Measurements from ENCODE around the gene F3. TPM values are rescaled to one million over a fixed set of nuclear protein-coding genes. Genes with fewer than 3 reads are reported as not detected.

The F3 gene
- total RNA-seq, 6 experiments from 2014 or later: 0.79 to 6.8 (median 2.6) TPM

DNA sequence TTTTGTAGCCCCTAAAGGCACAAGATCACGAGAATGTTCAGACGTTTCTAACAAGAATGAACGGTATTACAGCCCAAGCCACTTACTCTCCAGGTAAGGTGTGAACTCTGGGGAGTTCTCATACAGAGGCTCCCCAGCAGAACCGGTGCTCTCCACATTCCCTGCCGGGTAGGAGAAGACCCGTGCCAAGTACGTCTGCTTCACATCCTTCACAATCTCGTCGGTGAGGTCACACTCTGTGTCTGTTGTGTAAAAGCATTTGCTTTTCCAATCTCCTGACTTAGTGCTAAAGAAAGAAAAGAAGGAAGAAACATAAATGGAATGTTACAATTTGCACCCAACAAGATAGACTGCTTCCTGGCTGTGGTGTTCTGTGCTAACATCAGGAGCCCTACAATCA lies 5.7 kb downstream of the F3 start:
- 92% methylated on average over 7 of the region's 9 CpGs for WGBS (ENCODE audit: insufficient coverage, low coverage, low lambda C conversion rate, missing lambda C conversion rate)
- no peak overlapping the region for H3K27ac ChIP-seq
- no peaks in the 10 kb centered on the region for H3K9me3 ChIP-seq
- ATAC-seq: no peak
- TF ChIP-seq, protein P1, sequence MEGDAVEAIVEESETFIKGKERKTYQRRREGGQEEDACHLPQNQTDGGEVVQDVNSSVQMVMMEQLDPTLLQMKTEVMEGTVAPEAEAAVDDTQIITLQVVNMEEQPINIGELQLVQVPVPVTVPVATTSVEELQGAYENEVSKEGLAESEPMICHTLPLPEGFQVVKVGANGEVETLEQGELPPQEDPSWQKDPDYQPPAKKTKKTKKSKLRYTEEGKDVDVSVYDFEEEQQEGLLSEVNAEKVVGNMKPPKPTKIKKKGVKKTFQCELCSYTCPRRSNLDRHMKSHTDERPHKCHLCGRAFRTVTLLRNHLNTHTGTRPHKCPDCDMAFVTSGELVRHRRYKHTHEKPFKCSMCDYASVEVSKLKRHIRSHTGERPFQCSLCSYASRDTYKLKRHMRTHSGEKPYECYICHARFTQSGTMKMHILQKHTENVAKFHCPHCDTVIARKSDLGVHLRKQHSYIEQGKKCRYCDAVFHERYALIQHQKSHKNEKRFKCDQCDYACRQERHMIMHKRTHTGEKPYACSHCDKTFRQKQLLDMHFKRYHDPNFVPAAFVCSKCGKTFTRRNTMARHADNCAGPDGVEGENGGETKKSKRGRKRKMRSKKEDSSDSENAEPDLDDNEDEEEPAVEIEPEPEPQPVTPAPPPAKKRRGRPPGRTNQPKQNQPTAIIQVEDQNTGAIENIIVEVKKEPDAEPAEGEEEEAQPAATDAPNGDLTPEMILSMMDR (IDR thresholded peaks at IDR 0.05): no peak
- TF ChIP-seq POLR2A (IDR thresholded peaks at IDR 0.05): no peak
- no peaks in the 10 kb centered on the region for H3K27me3 ChIP-seq
- H3K4me1 ChIP-seq: no peaks in the 10 kb centered on the region
- intact Hi-C loops (cut with DNase I): no loop called here
- H3K36me3 ChIP-seq: no peaks in the 10 kb centered on the region
- no peak for DNase-seq
- no peak overlapping the region for H3K4me3 ChIP-seq

DNA sequence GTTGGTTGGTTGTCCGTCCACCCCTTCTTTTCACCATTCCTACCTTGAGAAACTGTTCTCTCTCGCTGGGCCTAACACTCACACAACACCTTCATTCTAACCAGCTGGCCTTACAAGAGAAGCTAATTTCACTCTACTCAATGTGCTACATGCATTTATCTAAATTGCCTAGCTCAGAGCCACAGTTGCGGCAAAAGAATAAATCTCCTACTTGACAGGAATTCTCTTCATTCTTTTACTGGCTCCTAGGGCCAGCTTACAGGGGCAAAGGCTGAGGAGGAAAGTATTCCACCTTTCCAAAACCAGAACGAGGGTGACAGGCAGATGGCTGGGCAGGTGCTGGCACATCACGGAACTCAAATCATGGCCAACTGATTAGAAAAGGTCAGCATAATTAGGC lies 6.5 kb downstream of the F3 start:
- WGBS (ENCODE audit: insufficient coverage, low coverage, low lambda C conversion rate, missing lambda C conversion rate): 92% methylated on average over 5 of the region's 5 CpGs
- no peak for DNase-seq
- H3K27ac ChIP-seq: no peak overlapping the region
- no peak for ATAC-seq
- H3K9me3 ChIP-seq: no peaks in the 10 kb centered on the region
- H3K4me3 ChIP-seq: no peak overlapping the region
- intact Hi-C loops (cut with DNase I): no loop called here
- no peaks in the 10 kb centered on the region for H3K36me3 ChIP-seq
- H3K4me1 ChIP-seq: no peaks in the 10 kb centered on the region
- TF ChIP-seq, protein P1 (IDR thresholded peaks at IDR 0.05): no peak
- no peak for TF ChIP-seq POLR2A (IDR thresholded peaks at IDR 0.05)
- no peaks in the 10 kb centered on the region for H3K27me3 ChIP-seq

DNA sequence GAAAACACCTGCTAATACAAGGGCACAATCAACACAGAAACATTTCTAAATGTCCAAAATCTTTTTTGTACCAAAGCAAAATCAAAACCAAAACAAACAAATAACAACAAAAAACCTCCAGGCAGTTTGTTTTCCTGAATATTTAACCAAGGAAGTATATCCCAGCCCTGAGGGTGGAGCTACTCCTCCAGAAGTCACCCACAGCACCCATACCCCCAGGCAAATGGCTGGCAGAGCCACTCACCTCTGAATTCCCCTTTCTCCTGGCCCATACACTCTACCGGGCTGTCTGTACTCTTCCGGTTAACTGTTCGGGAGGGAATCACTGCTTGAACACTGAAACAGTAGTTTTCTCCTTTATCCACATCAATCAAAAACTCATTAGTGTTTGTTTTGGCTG lies 9.5 kb downstream of the F3 start:
- Histone ChIP-seq H3K27ac (no peak overlapping the region), H3K27me3 (no peaks in the 10 kb centered on the region), H3K4me1 (no peaks in the 10 kb centered on the region), H3K9me3 (no peaks in the 10 kb centered on the region), H3K4me3 (no peak overlapping the region), H3K36me3 (no peaks in the 10 kb centered on the region)
- WGBS (ENCODE audit: insufficient coverage, low coverage, low lambda C conversion rate, missing lambda C conversion rate): 78% methylated on average over 3 of the region's 3 CpGs
- intact Hi-C loops (cut with DNase I): no loop called here
- DNase-seq (no peak), ATAC-seq (peak; percentile 36 to 50 (median 42))
- TF ChIP-seq, protein P1 (IDR thresholded peaks at IDR 0.05): no peak
- TF ChIP-seq POLR2A (IDR thresholded peaks at IDR 0.05): no peak

DNA sequence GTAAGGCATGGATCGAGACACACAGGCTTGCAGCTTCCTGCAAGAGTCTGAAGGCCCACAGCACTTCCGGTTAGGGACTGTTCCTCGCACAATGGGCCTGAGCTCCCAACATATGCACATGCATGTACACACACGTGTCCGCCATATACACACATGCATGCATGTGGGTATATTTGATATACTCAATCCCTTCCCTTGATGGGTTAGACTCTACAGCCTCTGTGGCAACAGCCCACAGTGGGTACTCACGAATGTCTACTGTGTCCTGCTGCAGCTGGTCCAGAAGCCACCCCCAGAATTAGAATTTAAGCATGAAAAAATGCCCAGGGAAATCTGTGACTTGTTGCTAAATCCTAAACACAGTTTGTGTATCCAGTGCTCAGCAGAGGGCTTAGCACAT lies 9.9 kb downstream of the F3 start:
- H3K27ac ChIP-seq: no peak overlapping the region
- ATAC-seq: no peak
- no peaks in the 10 kb centered on the region for H3K36me3 ChIP-seq
- no peak overlapping the region for H3K4me3 ChIP-seq
- 73% methylated on average over 3 of the region's 6 CpGs for WGBS (ENCODE audit: insufficient coverage, low coverage, low lambda C conversion rate, missing lambda C conversion rate)
- H3K27me3 ChIP-seq: no peaks in the 10 kb centered on the region
- intact Hi-C loops (cut with DNase I): no loop called here
- DNase-seq: no peak
- TF ChIP-seq POLR2A (IDR thresholded peaks at IDR 0.05): no peak
- TF ChIP-seq, protein P1 (IDR thresholded peaks at IDR 0.05): no peak
- no peaks in the 10 kb centered on the region for H3K9me3 ChIP-seq
- H3K4me1 ChIP-seq: no peaks in the 10 kb centered on the region

DNA sequence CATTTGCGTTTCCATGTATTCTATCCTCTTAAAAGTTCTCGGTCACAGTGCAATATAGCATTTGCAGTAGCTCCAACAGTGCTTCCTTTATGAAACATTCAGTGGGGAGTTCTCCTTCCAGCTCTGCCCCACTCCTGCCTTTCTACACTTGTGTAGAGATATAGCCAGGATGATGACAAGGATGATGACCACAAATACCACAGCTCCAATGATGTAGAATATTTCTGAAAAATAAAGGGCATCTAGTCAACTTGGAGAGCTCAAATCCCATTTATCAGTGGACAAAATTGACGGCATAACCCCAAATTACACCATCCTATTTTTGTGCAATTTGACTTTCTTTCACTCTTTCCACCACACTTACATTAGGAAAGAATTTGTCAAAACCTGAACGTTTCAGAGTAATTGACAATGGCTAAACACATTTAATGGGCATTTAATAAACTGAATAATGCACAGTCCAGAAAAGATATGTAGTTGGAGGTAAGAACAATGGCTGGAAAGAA lies 11.1 kb downstream of the F3 start:
- Histone ChIP-seq H3K36me3 (no peaks in the 10 kb centered on the region), H3K27ac (no peak overlapping the region), H3K9me3 (no peaks in the 10 kb centered on the region), H3K4me1 (no peaks in the 10 kb centered on the region), H3K27me3 (no peaks in the 10 kb centered on the region), H3K4me3 (no peak overlapping the region)
- WGBS (ENCODE audit: insufficient coverage, low coverage, low lambda C conversion rate, missing lambda C conversion rate): 72% methylated on average over 4 of the region's 4 CpGs
- no peak for TF ChIP-seq POLR2A (IDR thresholded peaks at IDR 0.05)
- TF ChIP-seq, protein P1 (IDR thresholded peaks at IDR 0.05): no peak
- ATAC-seq (no peak), DNase-seq (no peak)
- intact Hi-C loops (cut with DNase I): no loop called here

Data from right lobe of liver (tissue), 6 donors.